HG03558 (cell line): ENCODE data around the gene RPTOR.

ENCODE experiments used
- ATAC-seq: cut with Tn5 transposase; IDR thresholded peaks from one replicate; pipeline ENCODE4 v1.9.1; 2021; ENCODE audit warnings: moderate number of reproducible peaks; ENCODE audit not compliant: unreplicated experiment; ENCODE audit errors: extremely low read depth

Gene RPTOR

DNA sequence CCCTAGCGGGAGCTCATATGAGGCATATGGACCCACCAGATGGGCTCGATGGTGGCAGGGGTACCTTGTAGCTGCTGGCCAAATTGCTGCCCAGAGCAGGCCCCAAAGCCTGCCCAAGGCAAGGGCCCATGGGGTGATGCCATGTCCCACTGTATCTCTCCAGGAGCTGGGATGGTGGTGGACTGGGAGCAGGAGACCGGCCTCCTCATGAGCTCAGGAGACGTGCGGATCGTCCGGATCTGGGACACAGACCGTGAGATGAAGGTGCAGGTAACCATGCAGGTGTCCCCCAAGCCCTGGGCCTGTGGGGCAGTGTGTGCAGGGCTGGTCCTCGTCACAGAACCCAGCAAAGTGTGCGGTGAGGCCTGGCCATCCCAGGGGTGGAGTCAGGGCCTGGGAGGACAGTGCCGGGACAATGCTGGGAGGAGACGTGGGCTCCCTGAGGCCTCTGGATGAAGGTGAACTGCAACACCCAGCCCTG is 412.9 kb downstream of the RPTOR start:
- ATAC-seq = no peak

- ATAC-seq = no peak
These were observed 414.8 kb downstream of the RPTOR start for GRCh38 chr17:80959330-80960036.

DNA sequence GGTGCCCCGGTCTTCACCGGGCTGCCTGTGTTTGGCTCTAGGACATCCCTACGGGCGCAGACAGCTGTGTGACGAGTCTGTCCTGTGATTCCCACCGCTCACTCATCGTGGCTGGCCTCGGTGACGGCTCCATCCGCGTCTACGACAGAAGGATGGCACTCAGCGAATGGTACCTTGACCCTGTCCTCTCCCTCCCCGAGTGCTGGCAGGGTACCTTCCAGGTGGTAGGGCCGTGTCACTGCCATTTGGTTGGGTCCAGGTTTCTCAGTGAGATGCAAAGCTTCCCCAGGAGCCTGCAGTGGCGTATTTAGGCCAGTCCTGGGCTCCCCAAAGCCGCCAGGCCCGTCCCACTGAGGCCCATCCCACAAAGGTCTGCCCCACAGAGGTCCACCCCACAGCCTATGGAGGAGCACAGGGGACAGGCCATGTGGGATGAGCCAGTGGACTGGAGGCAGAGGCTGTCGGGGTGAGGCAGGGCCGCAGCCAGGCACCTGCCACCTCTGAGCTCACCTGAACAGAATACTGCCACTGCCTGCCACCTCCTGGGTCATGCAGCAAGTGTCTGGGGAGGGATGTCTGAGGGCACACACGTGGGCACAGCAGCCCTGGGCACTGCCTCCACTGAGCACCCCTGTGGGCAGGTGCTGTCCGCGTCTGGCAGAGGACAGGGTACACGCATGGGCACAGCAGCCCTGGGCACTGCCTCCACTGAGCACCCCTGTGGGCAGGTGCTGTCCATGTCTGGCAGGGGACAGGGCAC is 415.6 kb downstream of the RPTOR start:
- no peak for ATAC-seq

DNA sequence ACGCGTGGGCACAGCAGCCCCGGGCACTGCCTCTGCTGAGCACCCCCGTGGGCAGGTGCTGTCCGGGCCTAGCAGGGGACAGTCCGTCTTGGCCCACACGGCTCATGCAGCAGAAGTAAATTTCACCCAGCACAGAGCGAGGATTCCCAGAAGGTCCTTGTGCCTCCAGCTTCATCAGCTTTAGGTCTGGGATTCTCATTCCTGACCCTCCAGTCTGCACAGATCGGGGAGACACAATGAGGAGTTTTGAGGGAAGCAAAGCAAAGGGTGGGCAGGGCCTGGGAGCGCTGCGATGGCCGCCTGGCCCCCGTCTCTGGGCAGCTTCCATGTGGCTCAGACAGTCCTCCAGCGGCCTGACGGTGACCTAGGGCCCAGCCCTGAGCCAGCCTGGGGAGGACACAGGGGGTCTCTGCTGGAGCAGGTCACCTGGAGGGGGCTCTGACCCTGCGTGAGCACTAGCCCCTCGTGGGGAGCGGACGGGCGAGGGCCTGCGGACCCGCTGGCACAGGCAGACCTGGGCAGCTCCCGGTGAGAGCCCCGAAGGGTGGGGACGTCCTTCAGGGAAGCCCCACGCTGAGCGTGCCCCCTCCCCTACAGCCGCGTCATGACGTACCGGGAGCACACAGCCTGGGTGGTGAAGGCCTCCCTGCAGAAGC is 416.3 kb downstream of the RPTOR start:
- no peak for ATAC-seq

DNA sequence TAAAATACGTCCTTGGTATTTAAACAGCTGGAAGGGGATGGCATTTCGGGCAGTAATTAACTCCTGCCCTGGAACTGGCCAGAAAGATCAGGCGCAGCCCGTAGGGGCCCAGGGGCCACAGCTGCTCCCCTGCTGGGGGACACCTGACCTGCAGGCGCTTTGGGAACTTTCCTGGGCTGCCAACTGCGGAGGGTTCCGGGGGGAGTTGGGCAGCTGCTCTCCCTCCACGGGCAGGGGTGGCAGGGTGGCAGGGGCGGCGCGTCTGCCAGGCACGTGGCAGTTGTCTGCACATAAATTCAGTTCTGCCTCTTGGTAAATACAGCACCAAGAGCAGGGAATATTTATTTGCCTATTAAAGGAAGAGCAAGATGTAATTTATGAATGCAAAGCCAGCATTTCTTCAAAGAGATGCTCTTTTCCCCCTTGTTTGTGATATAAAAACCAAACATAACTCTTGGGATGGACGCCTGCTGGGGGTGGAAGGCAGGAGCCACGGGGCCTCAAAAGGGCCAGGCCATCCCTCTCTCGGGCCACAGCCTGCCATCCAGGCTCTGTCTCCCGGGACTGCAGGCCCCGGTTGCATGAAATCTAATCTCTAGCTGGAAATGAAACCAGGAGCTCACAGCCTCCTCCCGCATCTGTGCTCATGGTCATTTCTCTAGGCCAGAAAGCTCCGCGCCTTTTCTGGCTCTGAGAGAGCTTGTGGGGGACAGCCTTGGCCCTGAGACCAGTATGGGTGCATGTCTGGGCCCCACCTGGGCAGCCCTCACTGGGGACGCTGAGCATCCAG is 417.1 kb downstream of the RPTOR start:
- ATAC-seq = no peak

- ATAC-seq = no peak
These were observed 418.0 kb downstream of the RPTOR start for GRCh38 chr17:80962356-80963329.

DNA sequence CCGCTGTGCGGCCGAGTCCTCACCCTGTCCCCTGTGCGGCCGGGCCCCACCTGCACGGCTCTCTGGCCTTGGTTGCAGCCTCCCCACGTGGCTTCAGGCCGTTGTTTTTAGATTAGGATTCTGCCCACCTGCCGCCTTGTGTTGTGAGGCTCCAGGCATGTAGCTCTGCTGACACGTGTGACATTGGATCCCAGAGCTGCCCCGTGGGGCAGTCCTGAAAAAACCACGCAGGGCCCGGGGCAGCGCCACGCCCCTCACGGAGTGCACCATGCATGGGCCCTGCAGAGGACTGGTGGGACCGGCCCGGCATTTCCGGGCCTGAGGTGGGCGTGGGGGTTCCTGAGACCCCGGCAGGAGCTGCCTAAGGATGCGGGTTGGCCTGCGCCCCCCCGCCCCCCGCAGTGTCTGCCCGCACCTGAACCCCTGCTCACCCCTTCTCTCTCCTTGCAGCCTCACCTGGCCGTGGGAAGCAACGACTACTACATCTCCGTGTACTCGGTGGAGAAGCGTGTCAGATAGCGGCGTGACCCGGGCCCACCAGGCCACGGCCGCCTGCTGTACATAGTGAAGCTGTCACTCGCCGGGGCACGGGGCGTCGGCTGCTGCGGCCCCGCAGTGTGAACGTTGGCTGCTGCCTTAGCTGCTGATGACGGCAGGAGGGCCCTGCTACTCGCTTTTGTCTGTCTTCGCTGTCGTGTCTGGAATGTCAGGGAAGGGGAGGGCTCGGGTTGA is 419.3 kb downstream of the RPTOR start:
- ATAC-seq = no peak

GRCh38 chr17:80964544-80964856 is 419.9 kb downstream of the RPTOR start:
- ATAC-seq = no peak

DNA sequence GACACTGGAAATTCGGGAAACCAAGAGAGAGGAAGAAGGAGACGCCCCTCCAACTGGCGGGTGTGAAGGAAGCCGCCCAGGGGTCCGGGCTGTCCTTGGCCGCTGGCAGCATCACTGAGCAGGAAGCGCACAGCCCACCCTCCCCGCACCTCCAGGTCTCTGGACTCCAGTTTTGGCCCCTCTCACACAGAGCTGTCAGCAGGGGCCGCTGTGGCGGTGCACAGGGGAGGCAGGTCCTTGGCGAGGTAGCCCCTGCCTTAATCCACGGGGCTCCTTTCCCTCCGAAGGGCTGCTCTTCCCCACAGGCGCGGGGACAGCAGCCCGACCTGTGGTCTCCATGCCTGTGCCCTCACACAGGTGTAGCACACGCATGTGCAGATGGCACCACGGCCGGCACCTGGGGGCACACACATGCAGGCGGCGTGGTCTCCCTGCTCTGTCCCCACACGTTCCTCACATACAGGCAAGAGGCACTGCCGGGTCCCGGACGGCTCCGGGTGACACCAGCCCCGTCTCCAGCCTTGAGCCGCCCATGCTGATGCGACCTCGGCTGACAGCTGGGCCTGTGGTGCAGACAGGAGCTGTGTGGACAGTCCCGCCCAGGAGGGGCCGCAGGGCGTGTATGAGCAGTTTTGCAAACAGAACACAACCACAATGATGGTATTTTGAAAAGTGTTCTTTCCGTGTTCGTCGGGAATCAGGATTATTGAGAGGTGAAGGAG is 420.4 kb downstream of the RPTOR start:
- no peak for ATAC-seq

- ATAC-seq = no peak
These were observed 421.0 kb downstream of the RPTOR start for GRCh38 chr17:80965606-80966005.

- no peak for ATAC-seq
These were observed 422.8 kb downstream of the RPTOR start for GRCh38 chr17:80967404-80967872.

DNA sequence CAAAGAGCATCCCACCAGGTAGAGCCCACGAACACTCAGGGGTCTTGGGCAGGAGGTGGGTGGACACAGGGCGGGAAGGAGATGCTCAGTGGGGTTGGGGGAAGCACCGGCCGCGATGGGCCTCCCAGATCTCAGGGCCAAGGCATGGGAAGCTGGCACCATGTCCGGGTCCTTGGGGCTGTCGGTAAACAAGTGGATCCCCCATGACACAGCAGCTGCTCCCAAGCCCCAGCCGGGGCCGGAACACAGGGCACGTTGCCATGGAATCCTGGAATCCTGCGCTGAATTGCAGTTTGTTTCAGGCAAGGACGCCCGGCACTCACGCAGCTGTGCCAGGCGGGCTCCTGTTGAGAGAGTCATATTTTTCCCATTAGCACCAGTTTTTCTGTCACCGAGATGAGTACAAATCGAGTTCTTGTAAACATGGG is 424.0 kb downstream of the RPTOR start:
- no peak for ATAC-seq

- no peak for ATAC-seq
These were observed 424.5 kb downstream of the RPTOR start for GRCh38 chr17:80969030-80969673.

- no peak for ATAC-seq
These were observed 425.0 kb downstream of the RPTOR start for GRCh38 chr17:80969674-80970043.

GRCh38 chr17:80970044-80970761 is 425.6 kb downstream of the RPTOR start:
- no peak for ATAC-seq

DNA sequence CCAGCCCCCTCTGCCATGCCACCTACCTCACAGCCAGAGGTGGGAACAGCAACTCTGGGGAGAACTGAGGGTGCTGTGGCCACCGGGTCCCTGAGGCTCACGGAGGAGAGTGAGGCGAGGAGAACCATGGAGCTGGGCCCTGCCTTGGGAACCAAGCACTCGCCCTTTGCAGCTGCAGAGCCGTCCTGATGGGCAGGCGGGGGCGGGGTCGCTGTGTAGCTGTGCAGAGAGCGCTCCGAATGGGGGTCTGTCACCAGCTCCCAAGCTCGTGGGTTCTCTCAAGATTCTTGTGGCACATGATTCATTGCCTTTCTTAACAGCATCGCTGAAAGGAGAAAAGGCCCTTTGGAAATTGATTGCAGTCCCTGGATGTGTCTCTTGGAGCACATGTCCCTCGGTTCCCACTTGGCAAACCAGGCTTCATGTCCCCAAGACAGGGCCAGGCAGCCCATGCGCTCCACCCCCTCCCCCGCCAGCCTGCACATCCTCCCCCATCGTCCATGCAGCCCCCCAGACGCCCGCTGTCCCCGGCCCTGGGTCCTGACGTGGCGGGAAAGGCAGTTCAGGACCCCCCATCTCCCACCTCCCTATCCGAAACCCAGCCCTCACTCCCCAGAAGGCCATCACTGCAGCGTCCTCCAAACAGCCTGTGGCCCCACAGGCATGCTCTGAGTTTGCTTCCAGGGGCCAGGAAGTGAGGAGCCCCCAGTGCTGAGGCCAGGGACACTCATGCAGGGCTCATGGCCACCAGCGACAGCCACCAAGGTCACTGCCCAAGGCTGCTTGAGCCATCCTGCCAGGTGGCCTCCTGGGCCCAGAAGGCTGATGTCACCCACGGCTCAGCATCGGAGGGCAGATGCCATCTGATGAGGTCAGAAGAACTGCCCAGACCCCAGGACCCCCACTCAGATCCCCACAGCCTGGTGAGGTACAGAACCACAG is 426.4 kb downstream of the RPTOR start:
- ATAC-seq = no peak
